Stomach (tissue), 4 donors: ENCODE measurements around the gene RTTN.

Source experiments
- EP300 ChIP-seq: sonication (generic); formaldehyde crosslinking; IDR thresholded peaks from one replicate; pipeline ENCODE4 v1.6.1; 2017; ENCODE audit warnings: antibody characterized with exemption
- POLR2A ChIP-seq, 4 donors: fragments of 450-650 bp; IDR thresholded peaks; one replicate each; pipeline ENCODE4 v1.6.1; 2016; ENCODE audit warnings: antibody characterized with exemption in 4 of 4, control low read depth in 2 of 4, mild to moderate bottlenecking in 1 of 4, moderate library complexity in 1 of 4
- POLR2AphosphoS5 ChIP-seq, 3 donors: sonication (generic); formaldehyde crosslinking; IDR thresholded peaks; one replicate each; pipeline ENCODE4 v1.6.1; 2016; ENCODE audit warnings: antibody characterized with exemption in 3 of 3
- TF ChIP-seq, protein P1 (sequence below), 7 experiments: fragments of 450-650 bp in 4 of 7; fragments of 200-600 bp in 3 of 7; sonication (generic) in 3 of 7; IDR thresholded peaks; one replicate each; pipeline ENCODE4 v1.5.1; 2016 to 2019; ENCODE audit warnings: antibody characterized with exemption in 7 of 7, control low read depth in 2 of 7, mild to moderate bottlenecking in 1 of 7

DNA sequence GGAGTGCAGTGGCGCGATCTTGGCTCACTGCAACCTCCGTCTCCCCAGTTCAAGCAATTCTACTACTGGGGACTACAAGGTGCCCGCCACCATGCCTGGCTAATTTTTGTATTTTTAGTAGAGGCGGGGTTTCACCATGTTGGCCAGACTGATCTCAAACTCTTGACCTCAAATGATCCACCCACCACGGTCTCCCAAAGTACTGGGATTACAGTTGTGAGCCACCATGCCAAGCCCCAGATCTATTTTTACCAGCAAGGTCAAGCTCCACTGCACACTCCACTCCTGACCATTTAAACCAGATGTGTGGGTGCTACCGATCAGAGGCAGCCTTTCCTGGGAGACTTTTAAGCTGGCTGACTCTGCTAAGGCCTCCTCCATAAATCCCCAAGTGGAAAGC lies 190.4 kb downstream of the RTTN start:
- TF ChIP-seq, protein P1, sequence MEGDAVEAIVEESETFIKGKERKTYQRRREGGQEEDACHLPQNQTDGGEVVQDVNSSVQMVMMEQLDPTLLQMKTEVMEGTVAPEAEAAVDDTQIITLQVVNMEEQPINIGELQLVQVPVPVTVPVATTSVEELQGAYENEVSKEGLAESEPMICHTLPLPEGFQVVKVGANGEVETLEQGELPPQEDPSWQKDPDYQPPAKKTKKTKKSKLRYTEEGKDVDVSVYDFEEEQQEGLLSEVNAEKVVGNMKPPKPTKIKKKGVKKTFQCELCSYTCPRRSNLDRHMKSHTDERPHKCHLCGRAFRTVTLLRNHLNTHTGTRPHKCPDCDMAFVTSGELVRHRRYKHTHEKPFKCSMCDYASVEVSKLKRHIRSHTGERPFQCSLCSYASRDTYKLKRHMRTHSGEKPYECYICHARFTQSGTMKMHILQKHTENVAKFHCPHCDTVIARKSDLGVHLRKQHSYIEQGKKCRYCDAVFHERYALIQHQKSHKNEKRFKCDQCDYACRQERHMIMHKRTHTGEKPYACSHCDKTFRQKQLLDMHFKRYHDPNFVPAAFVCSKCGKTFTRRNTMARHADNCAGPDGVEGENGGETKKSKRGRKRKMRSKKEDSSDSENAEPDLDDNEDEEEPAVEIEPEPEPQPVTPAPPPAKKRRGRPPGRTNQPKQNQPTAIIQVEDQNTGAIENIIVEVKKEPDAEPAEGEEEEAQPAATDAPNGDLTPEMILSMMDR (IDR thresholded peaks at IDR 0.05): no peak
- TF ChIP-seq POLR2A (IDR thresholded peaks at IDR 0.05) (no peak), EP300 (no peak), POLR2AphosphoS5 (IDR thresholded peaks at IDR 0.05) (no peak)
